Activated CD4-positive, alpha-beta T cell treated with anti-CD3 and anti-CD28 coated beads, Interleukin-10, Interleukin-2, amounts not matched to agents 100 ng/mL and 50 ng/mL, durations not matched to agents 16 hours and 8 hours (primary cell): ENCODE data around the gene CNOT6.
"Not testable (repeated sequence)": the region's sequence is repeated elsewhere in the genome, so short reads cannot be mapped to it uniquely, and the experiment has no call there.

Source experiments
- DNase-seq: peaks from one replicate; pipeline ENCODE4 v3.0.0-alpha.2; 2020

Gene CNOT6

DNA sequence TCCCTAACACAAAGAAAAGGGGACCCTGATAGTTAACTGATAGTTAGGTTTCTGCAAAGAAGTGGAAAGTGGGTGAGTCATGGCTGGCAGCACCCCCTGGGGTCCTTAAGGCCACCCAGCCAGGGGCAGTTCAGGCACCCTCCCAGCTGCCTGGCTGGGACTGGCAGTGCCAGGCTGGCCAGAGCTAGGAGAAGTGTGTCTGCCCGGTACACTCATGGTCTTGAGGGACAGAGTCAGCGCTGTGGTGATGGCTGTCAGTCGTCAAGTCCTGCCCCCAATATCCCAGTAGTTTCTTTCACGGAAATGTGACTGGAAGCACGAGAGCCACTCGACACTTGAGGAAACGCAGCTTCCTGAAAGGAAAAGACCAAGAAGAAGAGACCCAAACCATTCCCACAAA, 22.3 kb upstream of the CNOT6 start:
- no peak for DNase-seq

DNA sequence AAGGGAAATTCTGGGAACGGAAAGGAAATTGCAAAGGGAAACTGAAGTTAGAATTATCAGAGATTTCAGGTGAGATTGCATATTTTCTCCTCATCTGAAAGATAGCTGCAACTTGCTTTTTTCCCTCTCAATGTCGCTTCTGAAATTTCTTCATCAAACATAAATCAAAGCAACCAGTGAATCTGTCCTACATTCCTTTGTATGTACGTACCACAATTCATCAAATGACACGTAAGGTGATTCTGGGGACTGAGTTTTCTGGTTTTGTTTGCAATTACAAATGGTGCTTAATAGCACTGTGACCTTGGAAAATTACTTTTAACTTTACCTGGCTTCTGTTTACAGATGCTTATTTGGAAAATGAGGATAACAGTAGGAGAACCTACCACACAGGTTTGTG, 21.9 kb upstream of the CNOT6 start:
- no peak for DNase-seq

DNA sequence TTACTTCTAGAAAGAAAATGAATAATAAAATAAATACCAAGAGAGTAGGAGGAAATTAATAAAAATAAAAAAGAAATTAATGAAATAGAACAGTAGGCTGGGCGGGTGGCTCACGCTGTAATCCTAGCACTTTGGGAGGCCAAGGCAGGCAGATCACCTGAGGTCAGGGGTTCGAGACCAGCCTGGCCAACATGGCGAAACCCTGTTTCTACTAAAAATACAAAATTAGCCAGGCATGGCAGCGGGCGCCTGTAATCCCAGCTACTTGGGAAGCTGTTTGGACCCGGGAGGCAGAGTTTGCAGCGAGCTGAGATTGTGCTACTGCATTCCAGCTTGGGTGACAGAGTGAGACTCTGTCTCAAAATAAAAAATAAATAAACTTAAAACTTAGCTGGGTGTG, 20.8 kb upstream of the CNOT6 start:
- DNase-seq, result not testable (repeated sequence)

DNA sequence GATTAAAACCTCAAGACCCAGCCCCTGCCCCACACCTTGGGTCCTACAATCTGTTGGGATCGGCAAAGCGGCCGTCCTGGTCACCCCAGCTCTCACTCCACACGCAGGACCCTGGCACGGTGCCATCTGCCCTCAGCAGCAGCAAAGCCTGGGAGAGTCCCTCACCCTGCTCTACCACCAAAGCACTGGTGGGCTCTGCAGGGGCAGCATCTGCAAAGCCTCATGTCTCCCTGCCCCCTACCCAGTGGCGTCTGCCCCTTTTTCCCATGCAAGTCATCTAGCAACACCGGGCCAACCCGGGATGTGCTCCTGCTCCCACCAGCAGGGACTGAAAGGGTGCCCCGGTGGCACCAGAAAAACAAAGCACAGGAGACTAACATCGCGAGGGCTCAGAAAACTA, 19.6 kb upstream of the CNOT6 start:
- DNase-seq, result no peak

DNA sequence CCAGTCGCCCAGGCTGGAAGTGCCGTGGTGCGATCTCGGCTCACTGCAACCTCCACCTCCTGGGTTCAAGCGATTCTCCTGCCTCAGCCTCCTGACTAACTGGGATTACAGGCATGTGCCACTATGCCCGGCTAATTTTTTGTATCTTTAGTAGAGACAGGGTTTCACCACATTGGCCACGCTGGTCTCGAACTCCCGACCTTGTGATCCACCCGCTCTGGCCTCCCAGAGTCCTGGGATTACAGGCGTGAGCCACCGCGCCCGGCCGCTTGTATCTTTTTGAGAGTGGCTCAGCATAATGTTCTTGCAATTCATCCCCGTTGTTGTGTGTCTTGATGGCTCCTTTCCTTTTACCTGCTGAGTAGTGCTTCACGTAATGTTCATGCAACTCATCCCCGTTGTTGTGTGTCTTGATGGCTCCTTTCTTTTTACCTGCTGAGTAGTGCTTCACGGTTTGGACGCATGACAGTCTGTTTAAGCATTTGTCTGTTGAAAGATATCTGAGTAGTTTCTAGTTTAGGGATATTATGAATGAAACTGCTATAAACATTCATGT, 18.1 kb upstream of the CNOT6 start:
- not testable (repeated sequence) for DNase-seq

DNA sequence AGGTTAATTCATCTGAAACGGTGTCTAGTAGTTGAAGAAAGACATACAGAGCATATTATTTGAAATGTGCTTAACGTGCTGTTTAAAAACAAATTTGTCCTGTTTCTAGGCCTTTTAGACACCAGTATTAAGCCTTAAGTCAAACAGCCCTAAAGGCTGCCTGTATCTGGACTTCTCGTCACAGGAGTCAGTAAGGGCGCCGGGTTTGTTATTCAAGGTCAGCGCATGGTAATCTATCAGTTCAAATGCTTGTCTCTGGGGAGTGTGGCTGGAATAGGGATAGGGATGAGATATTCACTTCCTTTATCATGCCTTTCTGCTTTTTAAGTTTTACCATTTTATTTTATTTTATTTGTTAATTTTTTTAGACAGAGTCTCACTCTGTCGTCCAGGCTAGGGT, 9.4 kb upstream of the CNOT6 start:
- no peak for DNase-seq

DNA sequence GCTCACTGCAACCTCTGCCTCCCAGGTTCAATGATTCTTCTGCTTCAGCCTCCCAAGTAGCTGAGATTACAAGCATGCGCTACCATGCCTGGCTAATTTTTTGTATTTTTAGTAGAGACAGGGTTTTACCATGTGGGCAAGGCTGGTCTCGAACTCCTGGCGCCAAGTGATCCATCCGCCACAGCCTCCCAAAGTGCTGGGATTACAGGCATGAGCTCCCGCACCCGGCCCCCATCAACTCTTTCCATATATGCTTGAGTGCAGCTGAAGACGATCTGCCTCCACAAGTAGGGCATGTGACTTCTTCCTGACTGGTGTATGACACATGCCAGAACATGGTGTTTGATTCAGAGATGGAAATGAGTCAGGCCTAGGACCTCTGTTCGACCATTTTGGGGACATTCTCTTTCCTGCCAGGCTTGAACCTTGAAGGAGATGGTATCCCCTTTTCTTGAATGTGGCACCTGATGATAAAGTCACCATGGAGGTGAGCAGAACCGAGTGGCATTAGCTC, 7.5 kb upstream of the CNOT6 start:
- no peak for DNase-seq

DNA sequence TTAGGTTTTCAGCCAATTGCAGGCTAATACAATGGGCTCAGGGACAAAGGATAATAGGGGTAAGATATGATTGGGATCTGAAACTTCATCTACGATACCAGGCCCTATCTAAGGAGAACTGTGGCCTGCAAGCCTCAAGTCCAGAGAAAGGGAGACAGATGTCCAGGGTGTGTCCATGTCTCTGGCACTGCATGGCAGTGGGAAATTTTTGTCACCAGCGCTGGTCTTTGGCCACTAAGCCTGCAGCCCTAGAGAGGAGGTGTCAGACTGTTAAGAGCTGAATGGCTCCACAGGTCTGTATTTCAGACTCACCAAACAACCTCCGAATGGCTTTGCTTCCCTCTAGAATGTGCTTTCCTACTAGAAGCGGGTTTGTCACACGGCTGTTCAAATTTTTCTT, 6.6 kb upstream of the CNOT6 start:
- no peak for DNase-seq

DNA sequence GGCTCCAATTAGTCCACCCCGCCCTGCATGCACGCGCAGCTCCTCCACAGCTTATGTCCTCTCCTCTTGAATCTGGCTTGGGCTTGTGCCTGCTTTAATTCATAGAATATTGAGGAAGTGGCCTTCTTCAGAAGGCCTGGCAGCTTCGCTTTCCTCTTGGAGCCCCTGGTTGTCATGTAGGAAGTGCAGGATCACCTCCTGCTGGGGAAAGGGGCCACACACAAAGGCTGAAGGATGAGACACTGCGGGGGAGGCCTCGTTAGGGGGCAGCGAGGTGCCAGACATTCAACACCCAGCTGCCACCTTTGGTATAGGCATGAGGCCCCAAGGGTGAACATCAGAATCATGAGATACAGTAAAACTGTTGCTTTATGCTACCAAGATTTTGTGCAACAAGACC, 2.7 kb upstream of the CNOT6 start:
- DNase-seq, result no peak

DNA sequence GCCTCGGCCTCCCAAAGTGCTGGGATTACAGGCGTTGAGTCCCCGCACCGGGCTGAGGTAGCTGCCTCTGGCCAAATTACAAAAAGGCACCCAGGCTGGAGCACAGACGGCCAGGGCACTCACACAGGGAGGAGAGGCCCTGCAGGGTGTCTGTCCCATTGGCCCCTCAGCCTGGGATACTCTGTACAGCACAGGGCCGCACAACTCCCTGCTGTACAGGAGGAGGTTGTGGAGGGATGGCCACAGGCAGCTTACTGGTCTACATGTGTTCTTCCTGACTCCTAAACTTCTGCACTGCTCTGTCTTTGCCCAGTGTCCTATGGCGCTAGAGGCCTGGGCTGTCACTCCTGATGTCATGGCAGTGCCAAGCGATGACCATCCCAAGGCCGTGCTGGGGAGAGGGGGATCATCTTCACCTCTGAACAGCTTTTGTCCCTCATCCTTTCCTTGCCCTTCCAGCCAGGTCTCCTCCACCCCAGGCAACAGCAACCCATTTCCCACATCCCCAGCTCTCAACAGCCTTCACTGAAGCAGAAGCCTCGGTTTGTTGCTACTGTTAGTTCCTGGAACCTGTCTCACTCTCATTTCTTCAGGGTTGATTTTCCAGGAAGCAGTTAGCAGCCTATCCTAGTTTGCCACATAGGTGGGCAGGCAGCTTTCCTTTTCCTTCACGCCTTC, 1.8 kb upstream of the CNOT6 start:
- DNase-seq, result peak; percentile 17

DNA sequence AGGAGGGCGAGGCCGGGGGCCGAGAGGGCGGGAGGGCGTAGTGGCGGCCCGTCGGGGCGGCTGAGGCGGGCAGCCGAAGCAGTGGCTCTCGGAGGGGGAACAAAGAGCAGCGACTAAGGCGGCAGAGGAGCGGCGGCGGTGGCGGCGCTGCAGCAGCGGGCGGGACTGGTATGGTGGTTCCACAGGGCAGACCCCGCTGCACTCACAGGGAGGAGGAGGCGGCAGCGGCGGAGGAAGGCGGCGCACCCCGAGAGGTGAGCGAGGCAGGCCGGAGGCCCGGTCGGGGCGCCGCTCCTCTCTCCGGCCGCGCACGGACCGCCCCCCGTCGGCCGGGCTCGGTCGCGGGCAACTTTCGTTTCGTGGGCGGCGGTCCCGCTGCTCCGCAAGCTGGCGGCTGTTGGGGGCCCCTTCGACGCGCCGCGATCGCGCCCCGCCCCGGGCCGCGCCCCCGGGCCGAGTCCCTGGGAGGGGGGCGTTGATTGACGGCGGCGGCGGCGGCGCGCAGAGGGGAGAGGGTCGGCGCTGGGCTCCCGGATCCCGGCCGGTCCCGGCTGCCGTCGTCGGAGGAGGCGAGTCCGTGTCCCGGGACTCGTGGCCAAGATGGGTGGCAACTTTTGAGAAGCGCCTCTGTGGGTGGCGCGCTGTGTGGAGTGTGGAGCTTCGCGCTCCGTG, 467 bp downstream of the CNOT6 start:
- DNase-seq, result peak; percentile 37

DNA sequence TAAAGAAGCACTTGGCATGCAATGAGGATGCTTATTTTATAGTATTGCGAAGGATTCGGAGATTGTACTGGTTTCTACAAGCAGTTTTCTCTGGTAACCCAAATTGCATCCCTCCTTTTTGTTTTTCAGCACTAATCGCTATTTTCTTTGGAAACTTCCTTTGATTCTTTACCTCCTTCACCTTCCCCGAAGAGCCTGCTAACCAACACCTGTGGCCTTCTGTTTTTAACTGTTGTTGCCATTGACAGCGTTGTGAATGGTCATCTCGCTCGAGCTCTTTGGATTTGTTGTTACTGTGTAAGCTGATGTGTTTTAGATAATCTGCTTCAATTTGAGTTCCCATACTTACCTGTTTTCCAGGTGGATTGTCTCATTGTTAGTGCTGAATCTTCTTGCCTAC, 1.1 kb downstream of the CNOT6 start:
- no peak for DNase-seq

DNA sequence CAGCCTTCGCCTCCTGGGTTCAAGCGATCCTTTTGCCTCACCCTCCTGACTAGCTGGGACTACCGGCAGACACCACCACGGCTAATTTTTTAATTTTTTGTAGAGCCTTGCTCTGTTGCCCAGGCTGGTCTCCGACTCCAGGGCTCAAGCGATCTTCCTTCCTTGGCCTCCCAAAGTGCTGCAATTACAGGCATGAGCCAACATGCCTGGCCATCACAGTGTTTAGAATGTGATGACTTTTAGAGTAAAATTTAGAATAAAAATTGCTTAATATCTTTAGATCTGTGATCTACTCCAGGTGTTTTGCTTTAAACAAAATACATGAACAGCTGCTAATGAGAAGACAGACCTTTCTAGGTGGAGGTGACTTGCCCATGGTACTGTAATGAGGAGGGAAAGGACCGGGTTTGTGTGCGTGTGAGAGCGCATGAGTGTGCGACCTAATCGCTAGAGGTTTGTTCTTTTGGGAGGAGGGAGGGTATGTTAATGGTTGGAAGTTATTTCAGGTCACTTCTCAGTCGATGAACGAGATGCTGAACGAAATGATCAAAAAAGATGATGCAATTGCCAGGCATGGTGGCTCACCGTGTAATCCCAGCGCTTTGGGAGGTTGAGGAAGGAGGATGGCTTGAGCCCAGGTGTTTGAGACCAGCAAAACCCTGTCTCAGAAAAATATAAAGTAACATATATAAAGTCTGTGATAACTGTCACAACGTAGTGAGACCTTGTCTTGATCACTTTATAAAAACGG, 2.0 kb downstream of the CNOT6 start:
- DNase-seq, result no peak

DNA sequence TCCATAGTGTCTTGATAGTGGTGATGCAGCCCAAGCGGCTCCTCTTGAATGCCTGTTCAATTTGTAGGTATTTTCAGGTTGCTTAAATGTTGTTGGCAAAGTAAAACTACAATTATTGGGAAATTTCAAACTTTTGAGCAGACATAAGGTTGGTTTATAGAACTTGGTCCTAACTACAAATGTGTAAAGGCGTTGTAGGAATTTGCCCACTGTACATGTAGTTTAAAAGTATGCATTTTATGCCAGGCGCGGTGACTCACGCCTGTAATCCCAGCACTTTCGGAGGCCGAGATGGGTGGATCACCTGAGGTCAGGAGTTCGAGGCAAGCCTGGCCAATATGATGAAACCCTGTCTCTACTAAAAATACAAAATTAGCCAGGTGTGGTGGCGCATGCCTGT, 2.6 kb downstream of the CNOT6 start:
- not testable (repeated sequence) for DNase-seq

DNA sequence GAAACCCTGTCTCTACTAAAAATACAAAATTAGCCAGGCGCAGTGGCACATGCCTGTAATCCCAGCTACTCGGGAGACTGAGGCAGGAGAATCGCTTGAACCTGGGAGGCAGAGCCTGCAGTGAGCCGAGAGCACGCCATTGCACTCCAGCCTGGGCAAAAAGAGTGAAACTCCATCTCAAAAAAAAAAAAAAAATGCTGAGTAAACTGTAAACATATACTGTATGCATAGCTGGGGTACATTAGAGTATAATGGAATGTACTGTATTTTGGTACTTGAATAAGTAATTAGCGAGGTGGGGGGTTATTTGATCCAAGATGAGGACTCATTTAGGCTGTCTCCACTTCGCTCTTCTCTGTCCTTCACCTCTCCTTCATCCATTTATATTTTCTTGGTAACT, 3.7 kb downstream of the CNOT6 start:
- not testable (repeated sequence) for DNase-seq

DNA sequence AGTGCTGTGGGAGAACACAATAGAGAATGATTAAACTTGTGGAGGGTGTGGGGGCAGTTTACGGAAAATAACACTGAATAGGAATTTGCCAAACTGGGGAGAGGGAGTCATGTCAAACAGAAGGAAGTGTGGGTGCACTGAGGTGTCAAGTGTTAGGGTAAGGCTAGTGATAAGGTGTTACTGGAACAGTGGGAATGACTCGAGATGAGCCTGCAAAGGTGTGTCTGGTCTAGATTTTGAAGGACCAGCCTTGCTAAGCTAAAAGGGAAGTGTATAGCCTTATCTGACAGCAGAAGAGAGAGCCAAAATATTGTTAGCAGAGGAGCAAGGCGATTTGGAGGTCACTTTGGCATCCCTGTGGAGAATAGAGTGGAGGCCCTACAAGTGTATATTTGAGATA, 4.2 kb downstream of the CNOT6 start:
- no peak for DNase-seq

DNA sequence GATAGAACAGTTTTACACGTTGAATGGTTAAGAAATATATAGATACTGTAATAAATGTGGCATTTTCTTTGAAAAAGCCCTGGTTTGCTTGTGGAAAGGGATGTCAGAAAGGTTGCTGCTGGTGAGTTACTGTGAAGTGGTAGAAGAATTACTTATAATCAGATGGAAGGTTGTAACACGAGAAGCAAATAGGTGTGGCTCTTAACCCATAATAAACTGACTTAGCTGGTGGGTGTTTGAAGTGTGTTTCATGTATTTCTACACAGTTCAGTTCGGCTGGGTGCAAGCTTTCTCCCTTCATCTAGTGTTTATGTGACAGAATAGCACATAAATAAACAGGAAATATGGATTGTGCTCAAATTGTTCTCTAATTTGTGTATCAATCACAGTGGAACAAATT, 5.5 kb downstream of the CNOT6 start:
- no peak for DNase-seq

DNA sequence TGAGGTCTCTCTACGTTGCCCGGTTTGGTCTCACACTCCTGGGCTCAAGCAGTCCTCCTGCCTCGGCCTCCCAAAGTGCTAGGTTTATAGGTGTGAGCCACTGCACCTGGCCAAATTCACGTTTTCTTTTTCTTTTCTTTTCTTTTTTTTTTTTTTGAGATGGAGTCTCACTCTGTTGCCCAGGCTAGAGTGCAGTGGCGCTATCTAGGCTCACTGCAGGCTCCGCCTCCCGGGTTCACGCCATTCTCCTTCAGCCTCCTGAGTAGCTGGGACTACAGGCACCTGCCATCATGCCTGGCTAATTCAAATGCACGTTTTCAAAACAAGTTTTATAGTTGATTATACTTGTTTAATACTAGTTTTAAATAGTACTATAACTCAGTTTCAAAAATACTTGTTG, 6.1 kb downstream of the CNOT6 start:
- DNase-seq, result not testable (repeated sequence)

DNA sequence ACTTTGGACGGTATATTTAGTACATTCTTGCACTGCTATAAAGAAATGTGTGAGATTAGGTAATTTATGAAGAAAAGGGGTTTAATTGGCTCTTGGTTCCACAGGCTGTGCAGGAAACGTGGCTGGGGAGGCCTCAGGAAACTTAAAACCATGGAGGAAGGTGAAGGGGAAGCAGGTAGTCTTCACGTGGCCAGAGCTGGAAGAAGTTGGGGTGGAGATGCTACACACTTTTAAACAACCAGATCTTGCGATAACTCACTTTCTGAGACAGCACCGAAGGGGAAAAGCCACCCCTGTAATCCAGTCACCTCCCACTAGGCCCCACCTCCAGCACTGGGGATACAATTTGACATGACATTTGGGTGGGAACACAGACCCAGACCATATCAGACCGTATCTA, 13.5 kb downstream of the CNOT6 start:
- no peak for DNase-seq

DNA sequence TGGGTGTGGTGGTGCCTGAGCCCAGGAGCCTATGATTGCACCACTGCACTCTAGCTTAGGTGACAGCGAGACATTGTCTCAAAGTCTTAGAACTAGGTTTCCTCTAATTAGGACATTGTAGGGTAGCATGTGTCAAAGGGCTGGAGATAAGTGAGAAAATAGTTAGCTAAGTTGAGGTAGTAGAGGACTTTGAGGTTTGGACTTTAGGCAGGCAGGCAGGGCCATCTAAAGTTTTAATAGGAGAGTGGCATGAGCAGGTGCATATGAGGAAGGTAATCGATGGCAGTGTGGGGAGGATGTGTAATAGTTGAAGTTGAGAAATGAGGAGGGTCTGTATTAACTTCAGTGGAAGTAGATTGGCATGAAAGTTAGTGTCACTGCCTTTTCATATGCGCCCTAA, 21.1 kb downstream of the CNOT6 start:
- no peak for DNase-seq

DNA sequence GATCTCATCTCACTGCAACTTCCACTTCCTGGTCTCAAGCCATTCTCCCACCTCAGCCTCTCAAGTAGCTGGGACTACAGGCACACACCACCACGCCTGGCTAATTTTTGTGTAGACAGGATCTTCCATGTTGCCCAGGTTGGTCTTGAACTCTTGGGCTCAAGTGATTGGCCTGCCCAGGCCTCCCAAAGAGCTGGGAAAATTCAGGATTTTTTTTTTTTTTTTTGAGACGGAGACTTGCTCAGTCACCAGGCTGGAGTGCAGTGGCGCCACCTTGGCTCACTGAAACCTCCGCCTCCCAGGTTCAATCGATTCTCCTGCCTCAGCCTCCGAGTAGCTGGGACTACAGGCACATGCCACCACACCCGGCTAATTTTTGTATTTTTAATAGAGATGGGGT, 21.8 kb downstream of the CNOT6 start:
- not testable (repeated sequence) for DNase-seq

DNA sequence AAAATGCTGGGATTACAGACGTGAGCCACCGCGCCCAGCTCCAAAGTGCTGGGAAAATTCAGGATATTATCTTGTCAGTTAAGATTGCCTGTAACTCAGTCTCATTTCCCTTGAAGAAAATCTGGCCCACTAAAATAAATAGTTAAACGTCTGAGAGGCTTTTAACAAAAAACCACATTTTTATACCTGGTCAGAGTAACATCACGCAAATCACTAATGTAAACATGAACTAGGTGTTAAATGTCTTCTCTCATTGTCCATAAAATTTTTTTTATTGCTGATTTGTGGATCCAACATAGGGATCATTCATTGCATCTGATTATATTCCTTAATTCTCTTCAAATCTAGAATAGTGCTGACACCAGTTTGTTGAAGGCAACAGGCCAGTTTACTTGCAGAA, 22.3 kb downstream of the CNOT6 start:
- DNase-seq, result no peak

DNA sequence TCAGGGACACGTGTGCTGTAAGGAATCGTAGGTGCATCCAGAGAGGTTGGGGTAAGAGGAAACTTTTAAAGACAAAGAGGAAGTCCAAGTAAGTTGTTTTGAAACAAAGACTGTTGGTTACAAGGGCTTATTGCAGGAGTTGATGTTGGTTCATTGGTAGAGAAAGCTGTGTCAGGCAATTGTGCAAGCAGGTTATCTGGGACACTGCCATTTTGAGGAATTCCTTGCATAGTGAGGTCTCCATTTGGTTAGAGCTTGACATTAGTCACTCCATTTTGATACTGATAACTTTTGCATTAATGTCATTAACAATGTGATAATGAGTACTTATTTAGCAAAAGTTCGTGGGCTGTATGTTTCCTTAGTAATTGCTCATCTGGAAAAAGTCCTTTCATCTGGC, 24.9 kb downstream of the CNOT6 start:
- DNase-seq, result no peak

DNA sequence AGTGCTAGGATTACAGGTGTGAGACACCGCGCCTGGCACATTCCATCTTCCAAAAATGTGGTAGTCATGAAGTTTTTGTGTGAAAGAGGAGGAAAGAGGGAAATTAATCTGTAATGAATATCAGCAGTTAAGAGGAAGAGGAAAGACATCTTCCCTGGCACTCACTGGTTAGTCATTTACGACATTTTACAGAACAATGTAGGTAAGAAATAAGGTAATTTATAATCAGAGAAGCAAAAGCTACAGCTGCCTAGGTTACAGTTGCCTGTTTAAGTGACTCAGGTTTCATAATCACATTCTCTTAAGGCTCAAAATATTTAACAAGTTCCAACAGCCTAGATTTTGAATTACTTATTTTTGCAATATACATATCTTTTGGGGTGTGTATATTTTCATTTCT, 26.9 kb downstream of the CNOT6 start:
- DNase-seq, result no peak
